GM18951 (cell line): ENCODE results near the gene ZBTB12.

Source experiments
- POLR2A ChIP-seq: IDR thresholded peaks from 4 replicates; pipeline ENCODE4 v1.6.1; 2011; ENCODE audit warnings: mild to moderate bottlenecking; ENCODE audit not compliant: insufficient read length, insufficient read depth; ENCODE audit errors: extremely low read depth
- in situ Hi-C: fragments of 300-500 bp; cut with MboI; formaldehyde crosslinking; loops from one replicate; pipeline ENCODE4 v1.12.0; 2022; ENCODE audit warnings: low sequenced_read_pairs, mixed read lengths, inconsistent platforms; ENCODE audit not compliant: unreplicated experiment

Gene ZBTB12

DNA sequence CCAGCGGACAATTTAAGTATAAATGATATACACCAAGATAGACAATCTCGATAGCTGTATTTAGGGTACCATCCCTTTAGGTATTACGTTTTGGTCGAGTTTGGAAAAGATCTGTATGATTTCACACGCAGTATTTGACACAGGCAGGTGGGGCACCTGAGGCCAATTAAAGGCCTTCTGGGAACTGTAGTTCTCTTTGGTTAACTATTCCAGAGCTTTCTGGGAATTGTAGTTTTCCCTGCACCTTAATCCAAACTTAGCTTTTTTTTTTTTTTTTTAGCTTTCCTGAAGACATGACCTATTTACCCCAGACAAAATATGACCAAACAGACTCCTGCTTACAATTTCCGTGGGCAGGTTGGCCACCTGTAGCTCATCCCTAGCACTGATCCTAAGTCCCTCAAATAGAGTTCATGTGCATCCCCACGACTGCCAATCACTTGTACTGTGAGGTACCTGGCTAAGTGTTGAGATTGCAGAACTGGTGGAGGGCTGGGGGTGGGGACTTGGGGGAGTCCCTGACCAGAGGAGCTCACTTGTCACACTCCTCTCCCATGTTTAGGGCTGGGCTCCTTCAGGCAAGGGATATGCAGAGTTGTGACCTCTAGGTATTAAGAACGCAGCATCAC is 3.4 kb downstream of the ZBTB12 start:
- in situ Hi-C loops: no loop called here
- TF ChIP-seq POLR2A: no peak

DNA sequence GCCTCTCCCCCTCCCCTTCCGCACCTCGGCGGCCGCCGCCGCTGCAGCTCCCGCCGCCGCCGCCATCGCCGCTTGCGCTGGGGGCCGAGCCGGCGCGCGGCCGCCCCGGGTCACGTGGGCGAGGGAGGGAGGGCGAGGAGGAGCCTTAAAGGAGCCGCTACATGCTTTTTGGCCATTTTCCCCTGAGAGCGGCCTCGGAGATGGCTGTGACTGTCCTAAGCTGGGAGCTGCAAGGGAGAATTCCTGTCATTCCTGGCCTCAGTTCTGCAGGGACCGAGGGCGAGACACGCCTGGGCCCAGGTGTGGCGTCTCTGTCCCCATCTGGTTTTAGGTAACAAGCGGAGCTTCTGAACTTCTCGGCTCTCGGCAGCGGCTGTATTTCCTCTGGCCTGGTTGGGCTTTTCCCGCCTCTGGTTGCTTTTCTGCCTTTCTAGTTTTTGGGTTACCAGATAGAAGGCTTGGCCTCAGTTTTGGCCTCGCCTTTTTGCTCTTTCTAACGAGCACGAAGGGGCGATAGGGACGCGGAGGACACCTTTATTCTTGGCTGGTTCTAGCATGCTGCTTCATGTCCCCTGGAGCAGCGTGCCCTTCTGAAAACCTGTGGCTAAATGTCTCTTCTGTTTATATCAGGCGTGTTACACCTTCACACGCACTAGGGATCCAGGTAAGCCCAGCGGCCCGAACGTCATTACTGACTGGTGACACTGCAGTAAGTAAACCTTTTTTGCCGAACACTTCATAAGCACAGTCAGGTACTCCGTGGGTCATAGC is 4.1 kb downstream of the ZBTB12 start, which contains the start of gene EHMT2:
Gene EHMT2 (minus strand): TSS at position 87 of the 771 bp plus-strand sequence. CDS start 21 bp downstream, at position 66.
- TF ChIP-seq POLR2A: peak; percentile 72
- in situ Hi-C loops: no loop called here

- in situ Hi-C loops: no loop called here
- TF ChIP-seq POLR2A: no peak
Observed at GRCh38 chr6:31896856-31897611, 4.9 kb downstream of the ZBTB12 start.

DNA sequence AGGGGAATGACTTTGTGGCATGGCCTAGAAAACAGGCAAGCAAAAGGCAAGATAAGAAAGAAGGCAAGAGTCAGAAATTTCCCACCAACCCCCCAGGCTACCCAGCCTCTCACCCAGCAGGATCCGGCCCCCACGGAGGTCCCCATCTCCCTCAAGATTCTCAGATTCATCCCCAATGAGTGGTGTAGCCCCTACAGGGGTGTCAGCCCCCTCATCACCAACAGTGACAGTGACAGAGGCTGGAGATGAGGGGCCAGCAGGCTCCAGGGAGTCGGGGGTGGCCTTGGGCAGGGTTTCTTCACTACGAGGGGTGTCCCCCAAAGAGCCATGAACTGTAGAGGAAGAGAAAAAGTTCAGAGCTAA is 5.4 kb downstream of the ZBTB12 start:
- no peak for TF ChIP-seq POLR2A
- in situ Hi-C loops: no loop called here

- in situ Hi-C loops: no loop called here
- TF ChIP-seq POLR2A: no peak
Observed at GRCh38 chr6:31892821-31893220, 9.1 kb downstream of the ZBTB12 start.

DNA sequence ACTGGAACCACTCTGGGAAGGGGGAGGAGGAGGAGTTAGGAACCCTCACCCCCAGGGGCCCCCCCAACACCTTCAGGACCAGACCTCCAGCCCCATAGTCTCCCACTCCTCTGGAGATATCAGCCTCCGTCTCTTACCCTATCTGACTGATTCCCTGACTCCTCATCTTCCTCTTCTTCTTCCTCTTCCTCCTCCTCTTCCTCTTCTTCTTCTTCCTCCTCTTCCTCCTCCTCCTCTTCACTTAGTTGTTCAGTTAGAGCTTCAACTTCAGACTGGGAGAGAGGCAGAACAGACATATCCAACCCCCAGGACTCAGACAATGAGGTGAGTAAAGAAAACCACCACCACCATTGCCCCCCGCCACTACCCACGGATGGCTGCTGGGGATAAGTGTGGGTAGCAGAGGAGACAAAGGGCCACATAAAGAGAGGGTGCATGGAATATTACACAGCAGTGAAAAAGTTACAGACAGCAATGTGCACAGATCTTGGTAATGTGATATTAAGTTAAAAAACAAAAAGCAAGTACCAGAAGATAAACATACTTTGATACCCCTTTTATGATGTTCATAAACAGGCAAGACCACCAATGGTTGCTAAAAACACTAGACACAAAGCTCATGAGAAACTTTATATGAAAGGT is 12.4 kb downstream of the ZBTB12 start:
- TF ChIP-seq POLR2A: no peak

DNA sequence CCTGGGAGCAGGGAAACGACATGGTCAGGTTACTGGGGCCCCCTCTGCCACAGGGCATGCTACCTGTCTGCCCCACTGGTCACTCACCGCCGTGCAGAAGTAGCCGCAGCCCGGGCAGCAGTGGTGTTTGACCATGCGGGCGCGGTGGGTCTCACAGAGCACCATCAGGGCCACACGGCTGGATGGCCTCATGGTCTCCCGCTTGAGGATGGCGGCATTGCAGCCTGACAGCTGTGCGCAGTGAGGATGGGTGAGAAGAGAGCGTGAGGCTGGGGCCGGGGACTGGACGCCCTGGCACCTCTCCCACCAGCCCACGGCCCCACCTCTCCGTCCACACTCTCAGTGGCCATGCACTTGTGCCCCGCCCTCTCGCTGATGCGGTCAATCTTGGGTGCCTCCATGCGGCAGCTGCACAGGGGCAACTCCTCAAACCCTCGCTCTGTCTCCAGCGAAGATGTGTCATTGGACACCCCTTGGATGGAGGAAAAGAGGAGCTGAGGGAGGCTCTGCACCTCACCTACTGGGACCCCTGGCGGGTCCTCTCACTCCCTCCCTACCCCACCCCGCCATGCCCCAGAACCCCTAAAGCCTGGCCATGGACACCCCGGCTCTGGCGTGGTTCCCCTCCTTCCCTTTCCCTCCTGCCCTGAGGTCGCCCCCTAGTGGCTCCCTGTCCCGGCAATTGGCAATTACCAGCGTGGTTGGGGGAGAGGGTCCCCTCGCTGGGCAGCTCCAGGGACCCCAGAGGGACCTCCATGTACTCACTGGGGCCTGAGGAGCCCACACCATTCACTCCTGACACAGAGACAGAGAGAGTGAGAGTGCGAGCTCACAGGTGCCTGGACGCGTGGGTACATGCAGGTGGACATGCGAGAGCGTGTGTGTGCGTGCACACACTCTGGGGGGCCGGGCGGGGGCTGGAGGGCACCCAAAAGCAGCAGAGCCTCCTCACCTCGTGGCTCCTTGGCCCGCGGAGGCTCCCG is 13.3 kb downstream of the ZBTB12 start:
- TF ChIP-seq POLR2A: no peak
- in situ Hi-C loops: no loop called here

More for the DNA sequence above, 12.4 kb downstream of the ZBTB12 start:
- in situ Hi-C loops: no loop called here

- TF ChIP-seq POLR2A: no peak
- in situ Hi-C loops: no loop called here
Observed at GRCh38 chr6:31887173-31888007, 14.5 kb downstream of the ZBTB12 start.

DNA sequence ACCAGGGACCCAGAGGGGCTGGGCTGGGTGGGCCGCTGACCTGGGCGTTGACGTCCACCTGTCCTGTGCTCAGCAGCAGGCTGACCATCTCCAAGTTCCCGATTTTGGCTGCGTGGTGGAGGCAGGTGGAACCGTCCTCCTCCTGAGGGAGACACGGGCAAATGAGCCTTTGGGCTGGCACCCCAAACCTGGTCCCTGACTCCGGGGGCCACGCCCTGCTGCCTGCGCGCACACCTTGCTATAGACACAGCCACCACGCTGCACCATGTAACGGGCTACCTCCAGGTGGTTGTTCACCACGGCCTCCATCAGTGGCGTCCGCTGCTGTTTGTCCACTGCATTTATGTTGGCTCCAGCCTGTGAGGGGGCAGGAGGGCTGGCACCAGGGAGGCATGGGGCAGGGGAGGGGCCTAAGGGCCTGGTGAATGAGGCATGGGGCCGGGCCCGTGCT is 15.3 kb downstream of the ZBTB12 start:
- no peak for TF ChIP-seq POLR2A
- in situ Hi-C loops: no loop called here

GRCh38 chr6:31884528-31885035 is 17.3 kb downstream of the ZBTB12 start:
- in situ Hi-C loops: no loop called here
- no peak for TF ChIP-seq POLR2A

DNA sequence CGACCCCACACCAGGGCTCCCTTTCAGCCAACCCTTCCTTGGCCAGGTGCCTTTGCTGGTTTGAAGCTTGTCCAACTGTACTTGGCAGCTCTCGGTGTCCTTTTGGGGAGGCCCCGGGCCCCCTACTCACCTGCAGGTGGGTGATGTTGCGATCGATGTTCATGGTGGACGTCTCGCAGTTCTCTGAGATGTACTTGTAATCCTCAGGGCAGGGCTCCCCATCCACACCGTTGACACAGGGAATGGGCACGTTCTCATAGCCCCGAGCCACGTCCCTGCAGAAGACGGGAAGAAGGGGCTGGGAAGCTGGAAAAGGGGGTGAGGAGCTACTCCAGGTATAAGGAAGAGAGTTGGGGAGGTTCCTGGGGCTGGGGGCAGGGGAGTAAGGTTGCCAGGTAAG is 18.2 kb downstream of the ZBTB12 start:
- TF ChIP-seq POLR2A: no peak
- in situ Hi-C loops: no loop called here
